Cardiac fibroblast (primary cell): ENCODE data around the gene CDH13.
A peak's percentile ranks its signal among the peaks of the same experiment; 100 is the strongest.

Experiments used
- DNase-seq, 2 donors: peaks; one replicate each; pipeline versions ENCODE4 v3.0.0 to v3.0.0-alpha.2; 2010; ENCODE audit warnings: low read depth in 2 of 2
- H3K4me3 ChIP-seq, 2 donors: replicated peaks in 1 of 2; 1 replicate in 1 of 2; 2 replicates in 1 of 2; pipeline ENCODE4 v1.5.1; 2011; ENCODE audit warnings: low read depth in 2 of 2, low read length in 2 of 2, mild to moderate bottlenecking in 2 of 2, moderate library complexity in 1 of 2
- TF ChIP-seq, protein P1 (sequence below): IDR thresholded peaks from one replicate; pipeline ENCODE4 v1.5.1; 2011; ENCODE audit warnings: low read depth, mild to moderate bottlenecking, low read length, inconsistent platforms

Gene CDH13

DNA sequence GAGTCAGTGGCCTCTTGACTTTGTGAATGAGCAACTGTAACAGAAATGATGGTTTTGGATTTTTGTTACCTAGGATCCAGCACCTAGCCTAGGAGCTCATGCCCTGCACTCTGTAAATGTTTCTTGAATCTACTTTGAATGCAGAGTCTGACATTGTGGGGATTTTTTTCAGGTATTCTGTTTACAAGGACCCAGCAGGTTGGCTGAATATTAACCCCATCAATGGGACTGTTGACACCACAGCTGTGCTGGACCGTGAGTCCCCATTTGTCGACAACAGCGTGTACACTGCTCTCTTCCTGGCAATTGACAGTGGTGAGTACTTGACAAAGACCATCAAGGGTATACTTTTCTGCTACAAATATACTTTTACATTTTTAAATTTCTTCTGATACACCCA, 1121.2 kb downstream of the CDH13 start:
- H3K4me3 ChIP-seq = no peak overlapping the region
- DNase-seq = no peak
- TF ChIP-seq, protein P1, sequence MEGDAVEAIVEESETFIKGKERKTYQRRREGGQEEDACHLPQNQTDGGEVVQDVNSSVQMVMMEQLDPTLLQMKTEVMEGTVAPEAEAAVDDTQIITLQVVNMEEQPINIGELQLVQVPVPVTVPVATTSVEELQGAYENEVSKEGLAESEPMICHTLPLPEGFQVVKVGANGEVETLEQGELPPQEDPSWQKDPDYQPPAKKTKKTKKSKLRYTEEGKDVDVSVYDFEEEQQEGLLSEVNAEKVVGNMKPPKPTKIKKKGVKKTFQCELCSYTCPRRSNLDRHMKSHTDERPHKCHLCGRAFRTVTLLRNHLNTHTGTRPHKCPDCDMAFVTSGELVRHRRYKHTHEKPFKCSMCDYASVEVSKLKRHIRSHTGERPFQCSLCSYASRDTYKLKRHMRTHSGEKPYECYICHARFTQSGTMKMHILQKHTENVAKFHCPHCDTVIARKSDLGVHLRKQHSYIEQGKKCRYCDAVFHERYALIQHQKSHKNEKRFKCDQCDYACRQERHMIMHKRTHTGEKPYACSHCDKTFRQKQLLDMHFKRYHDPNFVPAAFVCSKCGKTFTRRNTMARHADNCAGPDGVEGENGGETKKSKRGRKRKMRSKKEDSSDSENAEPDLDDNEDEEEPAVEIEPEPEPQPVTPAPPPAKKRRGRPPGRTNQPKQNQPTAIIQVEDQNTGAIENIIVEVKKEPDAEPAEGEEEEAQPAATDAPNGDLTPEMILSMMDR = no peak

DNA sequence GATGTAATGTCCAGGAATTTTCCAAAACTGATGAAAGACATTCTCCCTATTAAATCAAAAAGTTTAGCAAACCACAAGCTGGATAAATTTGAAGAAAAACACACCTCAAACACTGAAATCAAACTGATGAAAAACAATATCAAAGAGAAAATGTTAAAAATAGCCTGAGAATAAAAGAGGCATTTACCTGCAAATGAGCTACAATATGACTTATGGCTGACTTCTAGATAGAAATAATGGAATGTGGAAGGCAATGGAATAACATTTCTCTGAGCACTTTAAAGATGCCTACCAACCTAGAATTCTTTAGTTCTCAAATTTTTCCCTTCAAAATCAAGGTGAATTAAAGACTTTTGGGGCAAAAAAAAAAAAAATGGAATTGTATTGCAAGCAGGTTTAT, 1128.6 kb downstream of the CDH13 start:
- no peak for DNase-seq
- no peak overlapping the region for H3K4me3 ChIP-seq
- TF ChIP-seq, protein P1 = no peak

DNA sequence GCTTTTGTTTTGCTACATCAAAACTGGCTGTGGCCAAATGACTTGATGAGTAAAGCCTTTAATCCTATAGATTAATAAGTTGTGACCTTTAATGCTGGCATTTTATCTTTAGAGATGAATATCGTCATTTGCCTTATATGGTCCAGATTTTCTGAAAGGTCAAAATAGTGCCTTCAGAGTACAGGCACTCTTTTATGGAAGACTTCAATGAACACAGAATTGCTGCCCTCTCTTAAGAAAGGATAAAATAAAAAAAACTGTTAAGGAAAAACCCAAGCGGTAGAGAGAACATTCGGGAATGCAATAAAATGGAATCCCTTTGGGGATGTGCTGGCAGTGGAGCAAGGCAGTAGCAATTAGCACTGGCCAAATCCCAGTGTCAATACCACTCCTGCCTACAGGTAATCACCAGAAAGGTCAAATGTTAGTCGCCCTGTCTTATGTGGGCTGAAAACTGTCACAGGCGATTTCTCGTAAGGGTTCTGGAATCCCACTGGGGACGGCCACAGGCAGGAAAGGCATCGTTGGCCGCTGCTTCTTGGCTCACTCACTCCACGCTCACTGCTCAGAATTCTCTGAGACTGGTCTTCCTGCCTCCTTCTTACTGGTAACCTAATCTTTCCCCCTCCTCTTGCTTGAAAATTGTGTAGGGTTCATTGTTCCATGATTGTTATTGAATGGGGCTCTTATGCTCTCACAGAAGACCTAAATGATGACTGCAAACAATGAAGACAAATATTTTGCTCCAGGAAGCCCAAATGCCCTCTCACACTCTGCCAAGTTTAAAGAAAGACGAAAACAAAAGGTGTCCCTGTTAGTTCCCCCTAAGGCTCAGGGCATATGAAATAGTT, 1135.6 kb downstream of the CDH13 start:
- TF ChIP-seq, protein P1 = no peak
- no peak overlapping the region for H3K4me3 ChIP-seq
- no peak for DNase-seq

DNA sequence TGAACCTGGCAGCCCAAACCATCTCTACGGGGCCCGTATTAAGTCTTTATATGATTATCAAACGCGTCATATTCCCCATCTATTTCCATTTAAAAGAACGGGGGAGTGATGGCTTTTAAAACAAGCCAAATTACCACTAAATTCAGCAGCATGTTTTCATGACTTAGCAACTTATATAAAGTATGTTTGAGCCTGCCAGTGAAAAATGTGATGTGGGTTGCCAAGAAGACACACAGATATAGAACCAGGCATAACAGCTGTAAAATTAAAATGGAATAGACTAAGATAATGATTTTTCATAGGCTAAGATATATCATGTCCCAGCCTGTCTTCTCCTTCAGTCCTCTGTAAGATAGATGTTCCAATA, 1136.2 kb downstream of the CDH13 start:
- DNase-seq = no peak
- TF ChIP-seq, protein P1 = no peak
- no peak overlapping the region for H3K4me3 ChIP-seq

DNA sequence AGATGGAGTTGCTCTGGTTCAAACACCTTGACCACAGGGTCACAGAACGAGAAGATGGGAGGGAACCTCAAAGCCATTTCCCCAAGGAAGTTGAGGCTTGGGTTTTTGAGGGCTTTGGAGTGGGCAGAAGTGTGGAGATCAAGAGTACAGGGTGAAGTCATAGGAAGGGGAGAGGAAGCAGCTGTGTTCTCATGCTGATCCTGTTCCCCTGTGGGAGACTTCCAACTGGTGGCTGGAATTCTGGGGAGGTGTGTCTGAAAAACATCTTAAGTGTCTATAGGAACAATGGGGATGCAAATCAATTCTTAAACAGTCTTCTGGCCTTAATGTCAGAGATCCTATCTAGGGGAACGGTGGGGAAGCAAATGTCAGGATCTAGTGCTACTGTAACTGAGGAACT, 1142.2 kb downstream of the CDH13 start:
- TF ChIP-seq, protein P1 = no peak
- peak in 1 of 2 donors; percentile 4 for DNase-seq

DNA sequence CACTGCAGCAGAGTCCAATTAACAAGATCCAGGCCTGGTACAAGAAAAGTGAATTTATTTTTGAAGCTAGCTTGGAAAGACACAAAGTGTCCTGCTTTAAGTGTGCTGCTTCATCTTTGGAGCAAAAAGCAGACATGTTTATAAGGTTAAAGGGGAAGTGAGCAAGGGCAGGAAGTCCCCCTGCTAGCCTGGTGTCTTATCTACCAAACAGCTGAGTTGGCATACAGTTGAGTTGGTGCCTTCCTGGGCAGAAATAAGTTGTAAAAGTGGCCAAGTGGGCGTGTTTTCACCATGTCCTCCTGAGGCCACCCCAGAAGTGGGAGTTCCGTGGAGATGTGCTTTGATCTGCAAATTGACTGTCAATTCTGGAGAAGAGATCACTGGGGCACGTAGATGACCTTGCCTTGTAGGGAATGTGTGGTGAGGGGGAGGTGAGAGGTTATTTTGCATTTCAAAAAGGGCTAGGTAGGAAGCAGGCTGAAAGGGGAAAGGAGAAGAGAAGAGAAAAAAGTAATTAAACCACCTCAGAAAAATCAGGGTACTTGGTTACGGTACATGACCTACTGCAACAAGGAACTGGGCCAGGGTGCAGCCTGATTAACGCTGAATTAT, 1142.7 kb downstream of the CDH13 start:
- no peak overlapping the region for H3K4me3 ChIP-seq
- no peak for DNase-seq
- TF ChIP-seq, protein P1 = no peak

More for the DNA sequence above, 1142.2 kb downstream of the CDH13 start:
- H3K4me3 ChIP-seq = no peak overlapping the region
